Endothelial cell (in vitro differentiated cells): ENCODE measurements around the gene EPHB1. TPM values are rescaled to one million over a fixed set of nuclear protein-coding genes. Genes with fewer than 3 reads are reported as not detected.
A peak's percentile ranks its signal among the peaks of the same experiment; 100 is the strongest.
"Not testable (repeated sequence)": the region's sequence is repeated elsewhere in the genome, so short reads cannot be mapped to it uniquely, and the experiment has no call there.

ENCODE experiments used
- DNase-seq: peaks from one replicate; pipeline ENCODE4 v3.0.0; 2021; ENCODE audit warnings: low spot score
- H3K27ac Mint-ChIP-seq: one replicate; pipeline ENCODE4 v1.8.0; 2021; ENCODE audit warnings: mixed read lengths, inconsistent platforms; ENCODE audit not compliant: unreplicated experiment
- H3K27me3 Mint-ChIP-seq: one replicate; pipeline ENCODE4 v1.8.0; 2021; ENCODE audit warnings: mild to moderate bottlenecking, moderate library complexity, mixed read lengths, inconsistent platforms; ENCODE audit not compliant: unreplicated experiment
- H3K36me3 Mint-ChIP-seq: one replicate; pipeline ENCODE4 v1.8.0; 2021; ENCODE audit warnings: mild to moderate bottlenecking, low read depth, mixed read lengths, inconsistent platforms; ENCODE audit not compliant: unreplicated experiment
- H3K4me1 Mint-ChIP-seq: one replicate; pipeline ENCODE4 v1.8.0; 2021; ENCODE audit warnings: mild to moderate bottlenecking, mixed read lengths, inconsistent platforms; ENCODE audit not compliant: unreplicated experiment
- H3K4me3 Mint-ChIP-seq: one replicate; pipeline ENCODE4 v1.8.0; 2021; ENCODE audit warnings: mild to moderate bottlenecking, mixed read lengths, inconsistent platforms; ENCODE audit not compliant: unreplicated experiment
- H3K9me3 Mint-ChIP-seq: one replicate; pipeline ENCODE4 v1.8.0; 2021; ENCODE audit warnings: mixed read lengths, inconsistent platforms; ENCODE audit not compliant: unreplicated experiment
- CTCF ChIP-seq: fragments of 200-600 bp; sonication (generic); IDR thresholded peaks from one replicate; pipeline ENCODE4 v1.5.0; 2021; ENCODE audit warnings: antibody characterized with exemption; ENCODE audit not compliant: unreplicated experiment
- total RNA-seq: library from RNA; stranded (reverse); fragmentation: NEBNext Ultra II Directional; extraction: Animal tissue kit (Norgen Biotek cat#: 25700); gene quantifications from one replicate; pipeline ENCODE4 v1.2.1, GENCODE V29; 2021; ENCODE audit not compliant: unreplicated experiment

The EPHB1 gene
- total RNA-seq, 1 donor from 2014 or later: 5.7 TPM

GRCh38 chr3:135228201-135228600 is 433.1 kb downstream of the EPHB1 start:
- TF ChIP-seq CTCF: no peak
- Mint-ChIP-seq H3K36me3 (peaks cover under 1% of the 10 kb centered on the region), H3K4me1 (no peaks in the 10 kb centered on the region), H3K9me3 (no peaks in the 10 kb centered on the region), H3K4me3 (no peak overlapping the region), H3K27ac (no peak overlapping the region), H3K27me3 (no peaks in the 10 kb centered on the region)
- no peak for DNase-seq

- H3K4me3 Mint-ChIP-seq: no peak overlapping the region
- no peak for DNase-seq
- H3K27me3 Mint-ChIP-seq: no peaks in the 10 kb centered on the region
- H3K9me3 Mint-ChIP-seq: peaks cover under 1% of the 10 kb centered on the region
- H3K27ac Mint-ChIP-seq: peak overlapping the region; percentile 0
- peaks cover 9% of the 10 kb centered on the region for H3K36me3 Mint-ChIP-seq
- no peaks in the 10 kb centered on the region for H3K4me1 Mint-ChIP-seq
- no peak for TF ChIP-seq CTCF
These were observed 434.0 kb downstream of the EPHB1 start for GRCh38 chr3:135229018-135229495.

GRCh38 chr3:135231737-135232136 is 436.7 kb downstream of the EPHB1 start:
- Mint-ChIP-seq H3K36me3 (peaks cover 13% of the 10 kb centered on the region), H3K4me1 (no peaks in the 10 kb centered on the region), H3K9me3 (peaks cover 4% of the 10 kb centered on the region), H3K27me3 (no peaks in the 10 kb centered on the region), H3K27ac (no peak overlapping the region), H3K4me3 (no peak overlapping the region)
- no peak for TF ChIP-seq CTCF
- no peak for DNase-seq

- no peak for TF ChIP-seq CTCF
- H3K4me1 Mint-ChIP-seq: no peaks in the 10 kb centered on the region
- H3K4me3 Mint-ChIP-seq: no peak overlapping the region
- H3K36me3 Mint-ChIP-seq: peaks cover 13% of the 10 kb centered on the region
- peaks cover 4% of the 10 kb centered on the region for H3K9me3 Mint-ChIP-seq
- no peak for DNase-seq
- no peak overlapping the region for H3K27ac Mint-ChIP-seq
- no peaks in the 10 kb centered on the region for H3K27me3 Mint-ChIP-seq
These were observed 437.2 kb downstream of the EPHB1 start for GRCh38 chr3:135232226-135232625.

- not testable (repeated sequence) for H3K4me3 Mint-ChIP-seq, H3K27ac Mint-ChIP-seq, H3K27me3 Mint-ChIP-seq, H3K9me3 Mint-ChIP-seq, H3K4me1 Mint-ChIP-seq, DNase-seq
- peaks cover 13% of the 10 kb centered on the region for H3K36me3 Mint-ChIP-seq
These were observed 438.4 kb downstream of the EPHB1 start for GRCh38 chr3:135233476-135233875.

DNA sequence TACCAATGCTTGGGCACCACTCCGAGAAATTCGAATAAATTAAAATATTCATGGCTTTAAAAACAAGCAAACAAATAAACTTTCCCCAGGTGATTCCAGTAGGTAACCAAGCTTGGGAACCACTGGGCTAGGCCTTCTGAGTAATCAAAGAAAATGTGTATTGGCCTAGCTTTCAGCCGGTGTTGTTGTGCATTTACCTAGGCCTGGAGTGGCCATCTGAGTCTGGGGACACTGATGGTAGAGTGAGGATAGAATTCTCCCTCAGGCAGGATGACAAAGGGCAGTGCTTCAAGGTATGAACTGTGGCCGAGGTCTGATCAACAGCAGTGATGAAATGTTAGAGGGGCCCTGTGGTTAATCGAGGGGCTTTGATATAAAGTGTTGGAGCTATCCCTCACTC is 440.5 kb downstream of the EPHB1 start:
- Mint-ChIP-seq H3K27ac (no peak overlapping the region), H3K4me1 (no peaks in the 10 kb centered on the region), H3K36me3 (peaks cover 13% of the 10 kb centered on the region), H3K4me3 (no peak overlapping the region), H3K9me3 (peaks cover 4% of the 10 kb centered on the region), H3K27me3 (peaks cover 5% of the 10 kb centered on the region)
- no peak for DNase-seq
- no peak for TF ChIP-seq CTCF
